CD4-positive, CD25-positive, alpha-beta regulatory T cell (primary cell): Measurements from ENCODE around the gene C18orf63. TPM values are rescaled to one million over a fixed set of nuclear protein-coding genes. Genes with fewer than 3 reads are reported as not detected.
A peak's percentile ranks its signal among the peaks of the same experiment; 100 is the strongest.

Experiments
- ATAC-seq, 2 donors: fragments of 150-1000 bp; cut with Tn5 transposase; one replicate each; pipeline ENCODE4 v1.10.0; 2021; ENCODE audit warnings: low read depth in 2 of 2, moderate number of reproducible peaks in 2 of 2, moderate library complexity in 1 of 2
- DNase-seq, 3 donors: peaks; one replicate each; pipeline versions ENCODE4 v3.0.0 to v3.0.0-alpha.2; 2012 to 2022; ENCODE audit warnings: mixed read lengths in 1 of 3
- H3K27ac ChIP-seq: one replicate; pipeline ENCODE4 v1.7.0; 2013; ENCODE audit warnings: mild to moderate bottlenecking, low read length; ENCODE audit not compliant: insufficient read depth, poor library complexity, severe bottlenecking
- H3K27me3 ChIP-seq: one replicate; pipeline ENCODE4 v1.7.0; 2013; ENCODE audit warnings: low read length; ENCODE audit not compliant: control insufficient read depth, insufficient read depth
- H3K36me3 ChIP-seq: one replicate; pipeline ENCODE4 v1.7.0; 2013; ENCODE audit warnings: mild to moderate bottlenecking, low read length, moderate library complexity; ENCODE audit not compliant: control insufficient read depth, insufficient read depth
- H3K4me1 ChIP-seq: 2 replicates; pipeline ENCODE4 v1.7.0; 2013; ENCODE audit warnings: mild to moderate bottlenecking, low read length; ENCODE audit not compliant: insufficient read depth, control insufficient read depth, poor library complexity, severe bottlenecking
- H3K4me3 ChIP-seq: one replicate; pipeline ENCODE4 v1.7.0; 2013; ENCODE audit warnings: low read depth, mild to moderate bottlenecking, low read length, moderate library complexity
- H3K9me3 ChIP-seq, 2 experiments: 1 replicate in 1 of 2; 2 replicates in 1 of 2; pipeline ENCODE4 v1.7.0; 2013; ENCODE audit warnings: low read length in 2 of 2, mild to moderate bottlenecking in 1 of 2, moderate library complexity in 1 of 2; ENCODE audit not compliant: control insufficient read depth in 2 of 2
- H3K27ac Mint-ChIP-seq, 3 donors: one replicate each; pipeline ENCODE4 v1.8.0; 2020 to 2022; ENCODE audit warnings: mild to moderate bottlenecking in 3 of 3, mixed read lengths in 3 of 3, moderate library complexity in 2 of 3
- H3K27me3 Mint-ChIP-seq: one replicate; pipeline ENCODE4 v1.8.0; 2022; ENCODE audit warnings: mild to moderate bottlenecking, mixed read lengths
- H3K36me3 Mint-ChIP-seq: one replicate; pipeline ENCODE4 v1.8.0; 2020; ENCODE audit warnings: mixed read lengths
- H3K4me1 Mint-ChIP-seq, 4 donors: one replicate each; pipeline ENCODE4 v1.8.0; 2020 to 2022; ENCODE audit warnings: mixed read lengths in 4 of 4, mild to moderate bottlenecking in 1 of 4
- H3K4me3 Mint-ChIP-seq, 4 donors: one replicate each; pipeline ENCODE4 v1.8.0; 2020 to 2022; ENCODE audit warnings: mild to moderate bottlenecking in 4 of 4, mixed read lengths in 4 of 4, moderate library complexity in 3 of 4
- H3K9me3 Mint-ChIP-seq, 7 donors: one replicate each; pipeline ENCODE4 v1.8.0; 2020 to 2022; ENCODE audit warnings: mixed read lengths in 7 of 7, mild to moderate bottlenecking in 3 of 7, moderate library complexity in 2 of 7
- polyA plus RNA-seq, 4 donors: library from polyadenylated mRNA; unstranded; fragments of 300-500 nt; fragmentation: Illumina TruSeq; gene quantifications; one replicate each; pipeline ENCODE4 v1.2.3, GENCODE V29; 2021
- total RNA-seq: library from RNA; stranded (reverse); gene quantifications from one replicate; pipeline ENCODE4 v1.2.3, GENCODE V29; 2022

C18orf63 gene
- total and polyA plus RNA-seq, 5 donors from 2014 or later, result not detected

GRCh38 chr18:74275736-74276135 is 39.9 kb upstream of the C18orf63 start:
- H3K36me3 ChIP-seq, result no peaks in the 10 kb centered on the region
- Mint-ChIP-seq H3K9me3 (no peaks in the 10 kb centered on the region), H3K27ac (no peak overlapping the region)

GRCh38 chr18:74276609-74277008 is 39.0 kb upstream of the C18orf63 start:
- ATAC-seq (no peak), DNase-seq (no peak)
- peaks cover 0 to 7% (median 3%) of the 10 kb centered on the region in 4 donors for H3K4me1 Mint-ChIP-seq
- peaks cover 26% of the 10 kb centered on the region for H3K36me3 Mint-ChIP-seq
- H3K9me3 Mint-ChIP-seq, result no peaks in the 10 kb centered on the region
- H3K27me3 ChIP-seq, result no peaks in the 10 kb centered on the region
- H3K4me1 ChIP-seq, result no peaks in the 10 kb centered on the region
- H3K9me3 ChIP-seq, result no peaks in the 10 kb centered on the region
- no peak overlapping the region for H3K4me3 ChIP-seq
- no peak overlapping the region for H3K27ac Mint-ChIP-seq
- H3K27ac ChIP-seq, result no peak overlapping the region
- H3K36me3 ChIP-seq, result no peaks in the 10 kb centered on the region
- no peaks in the 10 kb centered on the region for H3K27me3 Mint-ChIP-seq
- no peak overlapping the region for H3K4me3 Mint-ChIP-seq

More at GRCh38 chr18:74275736-74276135, 39.9 kb upstream of the C18orf63 start:
- H3K36me3 Mint-ChIP-seq, result peaks cover 20% of the 10 kb centered on the region
- H3K4me3 ChIP-seq, result no peak overlapping the region
- H3K9me3 ChIP-seq, result no peaks in the 10 kb centered on the region
- H3K27ac ChIP-seq, result no peak overlapping the region
- no peaks in the 10 kb centered on the region for H3K27me3 Mint-ChIP-seq
- DNase-seq (no peak), ATAC-seq (no peak)
- H3K4me1 Mint-ChIP-seq, result peaks cover 0 to 4% (median 2%) of the 10 kb centered on the region in 4 donors
- H3K4me3 Mint-ChIP-seq, result no peak overlapping the region
- no peaks in the 10 kb centered on the region for H3K27me3 ChIP-seq
- no peaks in the 10 kb centered on the region for H3K4me1 ChIP-seq

GRCh38 chr18:74277296-74277695 is 38.3 kb upstream of the C18orf63 start:
- H3K36me3 ChIP-seq, result no peaks in the 10 kb centered on the region
- no peaks in the 10 kb centered on the region for H3K4me1 ChIP-seq
- Mint-ChIP-seq H3K4me1 (peaks cover 0 to 13% (median 6%) of the 10 kb centered on the region in 4 donors), H3K36me3 (peaks cover 28% of the 10 kb centered on the region), H3K27ac (no peak overlapping the region), H3K4me3 (no peak overlapping the region), H3K27me3 (no peaks in the 10 kb centered on the region), H3K9me3 (no peaks in the 10 kb centered on the region)
- H3K27ac ChIP-seq, result no peak overlapping the region
- ATAC-seq (no peak), DNase-seq (no peak)
- no peaks in the 10 kb centered on the region for H3K27me3 ChIP-seq
- no peaks in the 10 kb centered on the region for H3K9me3 ChIP-seq
- H3K4me3 ChIP-seq, result no peak overlapping the region

GRCh38 chr18:74278058-74278457 is 37.6 kb upstream of the C18orf63 start:
- Mint-ChIP-seq H3K36me3 (peaks cover 36% of the 10 kb centered on the region), H3K27me3 (no peaks in the 10 kb centered on the region), H3K4me1 (peaks cover 5 to 20% (median 13%) of the 10 kb centered on the region in 4 donors), H3K9me3 (no peaks in the 10 kb centered on the region), H3K27ac (no peak overlapping the region), H3K4me3 (no peak overlapping the region)
- Histone ChIP-seq H3K36me3 (no peaks in the 10 kb centered on the region), H3K27me3 (no peaks in the 10 kb centered on the region), H3K27ac (no peak overlapping the region), H3K9me3 (no peaks in the 10 kb centered on the region), H3K4me3 (no peak overlapping the region), H3K4me1 (no peaks in the 10 kb centered on the region)
- ATAC-seq (no peak), DNase-seq (no peak)

- ATAC-seq (no peak), DNase-seq (no peak)
- Histone ChIP-seq H3K27ac (no peak overlapping the region), H3K9me3 (no peaks in the 10 kb centered on the region), H3K4me3 (no peak overlapping the region), H3K4me1 (no peaks in the 10 kb centered on the region), H3K27me3 (no peaks in the 10 kb centered on the region), H3K36me3 (no peaks in the 10 kb centered on the region)
- Mint-ChIP-seq H3K27ac (no peak overlapping the region), H3K27me3 (no peaks in the 10 kb centered on the region), H3K9me3 (no peaks in the 10 kb centered on the region), H3K4me1 (peaks cover 5 to 23% (median 18%) of the 10 kb centered on the region in 4 donors), H3K4me3 (no peak overlapping the region), H3K36me3 (peaks cover 36% of the 10 kb centered on the region)
Measured at GRCh38 chr18:74278983-74279382, 36.7 kb upstream of the C18orf63 start.

GRCh38 chr18:74281011-74281979 is 34.3 kb upstream of the C18orf63 start:
- ATAC-seq (no peak), DNase-seq (no peak)
- no peaks in the 10 kb centered on the region for H3K9me3 Mint-ChIP-seq
- Histone ChIP-seq H3K27me3 (no peaks in the 10 kb centered on the region), H3K27ac (no peak overlapping the region), H3K36me3 (no peaks in the 10 kb centered on the region), H3K9me3 (no peaks in the 10 kb centered on the region), H3K4me3 (no peak overlapping the region), H3K4me1 (no peaks in the 10 kb centered on the region)
- no peak overlapping the region for H3K4me3 Mint-ChIP-seq
- H3K36me3 Mint-ChIP-seq, result peaks cover 38% of the 10 kb centered on the region
- peak overlapping the region in 2 of 3 donors; percentile 8 to 28 for H3K27ac Mint-ChIP-seq
- no peaks in the 10 kb centered on the region for H3K27me3 Mint-ChIP-seq
- peaks cover 9 to 23% (median 18%) of the 10 kb centered on the region in 4 donors for H3K4me1 Mint-ChIP-seq

GRCh38 chr18:74281980-74282754 is 33.5 kb upstream of the C18orf63 start:
- H3K27me3 Mint-ChIP-seq, result no peaks in the 10 kb centered on the region
- no peak overlapping the region for H3K27ac ChIP-seq
- DNase-seq, result no peak

More at GRCh38 chr18:74281980-74282754, 33.5 kb upstream of the C18orf63 start:
- Histone ChIP-seq H3K9me3 (no peaks in the 10 kb centered on the region), H3K36me3 (no peaks in the 10 kb centered on the region), H3K4me1 (no peaks in the 10 kb centered on the region), H3K4me3 (no peak overlapping the region), H3K27me3 (no peaks in the 10 kb centered on the region)
- peaks cover 9 to 21% (median 16%) of the 10 kb centered on the region in 4 donors for H3K4me1 Mint-ChIP-seq
- peak overlapping the region in 2 of 3 donors; percentile 26 to 39 for H3K27ac Mint-ChIP-seq
- peaks cover 33% of the 10 kb centered on the region for H3K36me3 Mint-ChIP-seq
- ATAC-seq, result no peak
- H3K9me3 Mint-ChIP-seq, result no peaks in the 10 kb centered on the region
- H3K4me3 Mint-ChIP-seq, result peak overlapping the region in 1 of 4 donors; percentile 54
